ENCODE results near the gene PIK3R1. TPM values are rescaled to one million over a fixed set of nuclear protein-coding genes. Genes with fewer than 3 reads are reported as not detected.

Gene PIK3R1
- total and polyA plus RNA-seq, 4 donors: 22.6 to 123 (median 47.3) TPM

- WGBS: 70% methylated on average over 4 of the region's 4 CpGs
- TF ChIP-seq EGR1 (IDR thresholded peaks at IDR 0.05; ENCODE audit: low read depth in 2 of 2) (no peak), FOXA1 (IDR thresholded peaks at IDR 0.05) (no peak), JUND (IDR thresholded peaks at IDR 0.05) (peak in 1 of 2 donors; percentile 52), HNF4G (IDR thresholded peaks at IDR 0.05) (no peak), YY1 (IDR thresholded peaks at IDR 0.05) (no peak), NR2F2 (IDR thresholded peaks at IDR 0.05) (no peak), RAD21 (IDR thresholded peaks at IDR 0.05) (no peak), SP1 (IDR thresholded peaks at IDR 0.05) (peak; percentile 27), FOXA2 (IDR thresholded peaks at IDR 0.05) (no peak), HNF4A (conservative IDR thresholded peaks at IDR 0.05) (peak; percentile 51 to 62), TAF1 (conservative IDR thresholded peaks at IDR 0.05) (no peak), GABPA (IDR thresholded peaks at IDR 0.05 in 1 of 2, conservative IDR thresholded peaks at IDR 0.05 in 1 of 2) (no peak), REST (IDR thresholded peaks at IDR 0.05) (no peak), RXRA (IDR thresholded peaks at IDR 0.05) (peak in 1 of 2 donors; percentile 41)
- TF ChIP-seq, protein P1, sequence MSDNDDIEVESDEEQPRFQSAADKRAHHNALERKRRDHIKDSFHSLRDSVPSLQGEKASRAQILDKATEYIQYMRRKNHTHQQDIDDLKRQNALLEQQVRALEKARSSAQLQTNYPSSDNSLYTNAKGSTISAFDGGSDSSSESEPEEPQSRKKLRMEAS (IDR thresholded peaks at IDR 0.05): no peak
- TF ChIP-seq, protein P2, sequence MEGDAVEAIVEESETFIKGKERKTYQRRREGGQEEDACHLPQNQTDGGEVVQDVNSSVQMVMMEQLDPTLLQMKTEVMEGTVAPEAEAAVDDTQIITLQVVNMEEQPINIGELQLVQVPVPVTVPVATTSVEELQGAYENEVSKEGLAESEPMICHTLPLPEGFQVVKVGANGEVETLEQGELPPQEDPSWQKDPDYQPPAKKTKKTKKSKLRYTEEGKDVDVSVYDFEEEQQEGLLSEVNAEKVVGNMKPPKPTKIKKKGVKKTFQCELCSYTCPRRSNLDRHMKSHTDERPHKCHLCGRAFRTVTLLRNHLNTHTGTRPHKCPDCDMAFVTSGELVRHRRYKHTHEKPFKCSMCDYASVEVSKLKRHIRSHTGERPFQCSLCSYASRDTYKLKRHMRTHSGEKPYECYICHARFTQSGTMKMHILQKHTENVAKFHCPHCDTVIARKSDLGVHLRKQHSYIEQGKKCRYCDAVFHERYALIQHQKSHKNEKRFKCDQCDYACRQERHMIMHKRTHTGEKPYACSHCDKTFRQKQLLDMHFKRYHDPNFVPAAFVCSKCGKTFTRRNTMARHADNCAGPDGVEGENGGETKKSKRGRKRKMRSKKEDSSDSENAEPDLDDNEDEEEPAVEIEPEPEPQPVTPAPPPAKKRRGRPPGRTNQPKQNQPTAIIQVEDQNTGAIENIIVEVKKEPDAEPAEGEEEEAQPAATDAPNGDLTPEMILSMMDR (IDR thresholded peaks at IDR 0.05; ENCODE audit: low read depth, low read length, missing input control): no peak
- TF ChIP-seq, protein P3, sequence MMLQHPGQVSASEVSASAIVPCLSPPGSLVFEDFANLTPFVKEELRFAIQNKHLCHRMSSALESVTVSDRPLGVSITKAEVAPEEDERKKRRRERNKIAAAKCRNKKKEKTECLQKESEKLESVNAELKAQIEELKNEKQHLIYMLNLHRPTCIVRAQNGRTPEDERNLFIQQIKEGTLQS (IDR thresholded peaks at IDR 0.05): no peak
- TF ChIP-seq, protein P4, sequence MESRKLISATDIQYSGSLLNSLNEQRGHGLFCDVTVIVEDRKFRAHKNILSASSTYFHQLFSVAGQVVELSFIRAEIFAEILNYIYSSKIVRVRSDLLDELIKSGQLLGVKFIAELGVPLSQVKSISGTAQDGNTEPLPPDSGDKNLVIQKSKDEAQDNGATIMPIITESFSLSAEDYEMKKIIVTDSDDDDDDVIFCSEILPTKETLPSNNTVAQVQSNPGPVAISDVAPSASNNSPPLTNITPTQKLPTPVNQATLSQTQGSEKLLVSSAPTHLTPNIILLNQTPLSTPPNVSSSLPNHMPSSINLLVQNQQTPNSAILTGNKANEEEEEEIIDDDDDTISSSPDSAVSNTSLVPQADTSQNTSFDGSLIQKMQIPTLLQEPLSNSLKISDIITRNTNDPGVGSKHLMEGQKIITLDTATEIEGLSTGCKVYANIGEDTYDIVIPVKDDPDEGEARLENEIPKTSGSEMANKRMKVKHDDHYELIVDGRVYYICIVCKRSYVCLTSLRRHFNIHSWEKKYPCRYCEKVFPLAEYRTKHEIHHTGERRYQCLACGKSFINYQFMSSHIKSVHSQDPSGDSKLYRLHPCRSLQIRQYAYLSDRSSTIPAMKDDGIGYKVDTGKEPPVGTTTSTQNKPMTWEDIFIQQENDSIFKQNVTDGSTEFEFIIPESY (IDR thresholded peaks at IDR 0.05): no peak
- Histone ChIP-seq H3K27ac (ENCODE audit: low read depth in 1 of 2, low read length in 2 of 2) (no peak overlapping the region), H3K9me3 (ENCODE audit: control insufficient read depth in 4 of 4, low read length in 3 of 4) (no peaks in the 10 kb centered on the region), H3K9ac (ENCODE audit: low read depth in 1 of 2, low read length in 2 of 2) (no peak overlapping the region), H3K27me3 (ENCODE audit: control insufficient read depth in 4 of 4, insufficient read depth in 4 of 4, low read length in 3 of 4) (no peaks in the 10 kb centered on the region), H3K36me3 (ENCODE audit: control insufficient read depth in 4 of 4, insufficient read depth in 3 of 4, low read depth in 1 of 4, low read length in 3 of 4) (no peaks in the 10 kb centered on the region), H3K4me1 (ENCODE audit: control insufficient read depth in 4 of 4, insufficient read depth in 4 of 4, low read length in 3 of 4) (no peaks in the 10 kb centered on the region), H3K4me3 (ENCODE audit: low read depth in 1 of 3, low read length in 3 of 3) (no peak overlapping the region)
- DNase-seq (ENCODE audit: low spot score): no peak
Observed at GRCh38 chr5:68319706-68320412, 104.3 kb downstream of the PIK3R1 start.
